HG03565 (cell line): ENCODE measurements around the gene BCAT1.
"Not testable (repeated sequence)": the region's sequence is repeated elsewhere in the genome, so short reads cannot be mapped to it uniquely, and the experiment has no call there.

Experiments
- ATAC-seq: cut with Tn5 transposase; IDR thresholded peaks from one replicate; pipeline ENCODE4 v1.9.1; 2021; ENCODE audit warnings: mild to moderate bottlenecking, moderate library complexity; ENCODE audit not compliant: unreplicated experiment

Gene BCAT1

GRCh38 chr12:24928533-24929306, 20.2 kb downstream of the BCAT1 start:
- not testable (repeated sequence) for ATAC-seq

GRCh38 chr12:24928131-24928530, 20.8 kb downstream of the BCAT1 start:
- no peak for ATAC-seq

GRCh38 chr12:24926080-24926479, 22.8 kb downstream of the BCAT1 start:
- ATAC-seq: not testable (repeated sequence)

- ATAC-seq: no peak
These were observed 26.8 kb downstream of the BCAT1 start for GRCh38 chr12:24922090-24922489.

- no peak for ATAC-seq
These were observed 27.5 kb downstream of the BCAT1 start for GRCh38 chr12:24921251-24922038.

- ATAC-seq: no peak
These were observed 28.8 kb downstream of the BCAT1 start for GRCh38 chr12:24920141-24920540.

GRCh38 chr12:24919346-24920001, 29.4 kb downstream of the BCAT1 start:
- no peak for ATAC-seq

GRCh38 chr12:24918596-24918995, 30.3 kb downstream of the BCAT1 start:
- no peak for ATAC-seq

- ATAC-seq: no peak
These were observed 33.4 kb downstream of the BCAT1 start for GRCh38 chr12:24915501-24915900.

- ATAC-seq: no peak
These were observed 34.9 kb downstream of the BCAT1 start for GRCh38 chr12:24913953-24914352.

GRCh38 chr12:24913130-24913529, 35.8 kb downstream of the BCAT1 start:
- no peak for ATAC-seq

- no peak for ATAC-seq
These were observed 37.6 kb downstream of the BCAT1 start for GRCh38 chr12:24911271-24911791.

- not testable (repeated sequence) for ATAC-seq
These were observed 38.7 kb downstream of the BCAT1 start for GRCh38 chr12:24910192-24910591.

GRCh38 chr12:24909667-24910066, 39.2 kb downstream of the BCAT1 start:
- ATAC-seq: no peak

GRCh38 chr12:24907464-24907863, 41.4 kb downstream of the BCAT1 start:
- ATAC-seq: no peak

GRCh38 chr12:24906141-24906540, 42.8 kb downstream of the BCAT1 start:
- no peak for ATAC-seq

GRCh38 chr12:24905431-24905830, 43.5 kb downstream of the BCAT1 start:
- no peak for ATAC-seq

- no peak for ATAC-seq
These were observed 44.0 kb downstream of the BCAT1 start for GRCh38 chr12:24904871-24905270.

GRCh38 chr12:24903329-24904088, 45.4 kb downstream of the BCAT1 start:
- no peak for ATAC-seq

- no peak for ATAC-seq
These were observed 46.2 kb downstream of the BCAT1 start for GRCh38 chr12:24902511-24903328.
